Brain microvascular endothelial cell (primary cell): Measurements from ENCODE around the gene BMPR1A.

ENCODE experiments used
- DNase-seq: peaks from one replicate; pipeline ENCODE4 v3.0.0-alpha.2; 2020
- H3K27ac ChIP-seq: fragments of 250-450 bp; sonication (Bioruptor Pico); 2 replicates; pipeline ENCODE4 v1.5.1; 2020; ENCODE audit warnings: mild to moderate bottlenecking, moderate library complexity
- H3K27me3 ChIP-seq: fragments of 250-450 bp; sonication (Bioruptor Pico); replicated peaks from 2 replicates; pipeline ENCODE4 v1.5.1; 2020; ENCODE audit warnings: mild to moderate bottlenecking
- H3K36me3 ChIP-seq: fragments of 250-450 bp; sonication (Bioruptor Pico); replicated peaks from 2 replicates; pipeline ENCODE4 v1.5.1; 2020; ENCODE audit warnings: mild to moderate bottlenecking
- H3K4me3 ChIP-seq: 2 replicates; pipeline ENCODE4 v1.5.1; 2011; ENCODE audit warnings: low read depth, mild to moderate bottlenecking, control low read depth, low read length, moderate library complexity
- in situ Hi-C: cut with HindIII; loops from 2 replicates; pipeline ENCODE4 v1.10.0; 2017; ENCODE audit warnings: low sequenced_read_pairs, low pct_ligation_motif_present
- TF ChIP-seq, protein P1 (sequence below): IDR thresholded peaks from 2 replicates; pipeline ENCODE4 v1.5.1; 2011; ENCODE audit warnings: low read depth, mild to moderate bottlenecking, moderate library complexity, low read length, control low read depth, inconsistent platforms; ENCODE audit errors: missing control alignments

Gene BMPR1A

DNA sequence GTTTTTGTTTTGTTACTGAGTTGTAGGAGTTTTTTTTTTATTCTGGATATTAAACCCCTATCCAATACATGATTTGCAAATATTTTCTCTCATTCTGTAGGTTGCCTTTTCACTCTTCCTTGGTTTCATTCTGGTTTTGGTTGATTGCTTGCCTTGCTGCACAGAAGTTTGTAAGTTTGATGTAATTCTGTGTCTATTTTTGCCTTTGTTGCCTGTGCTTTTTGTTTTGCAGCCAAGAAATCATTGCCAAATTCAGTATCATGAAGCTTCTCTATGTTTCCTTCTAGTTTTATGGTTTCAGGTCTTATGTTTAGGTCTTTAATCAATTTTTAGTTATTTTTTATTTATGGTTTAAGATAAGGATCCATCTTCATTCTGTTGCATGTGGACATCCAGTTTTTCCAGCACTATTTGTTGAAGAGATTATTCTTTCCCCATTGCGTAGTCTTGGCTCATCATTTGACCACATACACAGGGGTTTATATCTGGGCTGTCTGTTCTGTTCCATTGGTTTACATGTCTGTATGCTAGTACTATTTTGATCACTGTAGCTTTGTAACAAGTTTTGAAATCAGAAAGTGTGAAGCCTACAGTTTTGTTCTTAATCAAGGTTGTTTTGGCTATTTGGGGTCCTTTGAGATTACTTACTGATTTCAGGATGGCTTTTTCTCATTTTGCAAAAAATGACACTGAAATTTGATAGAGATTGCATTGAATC lies 26.4 kb downstream of the BMPR1A start:
- H3K27me3 ChIP-seq, result no peaks in the 10 kb centered on the region
- H3K36me3 ChIP-seq, result no peaks in the 10 kb centered on the region
- in situ Hi-C loops, result no loop called here
- DNase-seq, result no peak
- no peak overlapping the region for H3K4me3 ChIP-seq
- TF ChIP-seq, protein P1, sequence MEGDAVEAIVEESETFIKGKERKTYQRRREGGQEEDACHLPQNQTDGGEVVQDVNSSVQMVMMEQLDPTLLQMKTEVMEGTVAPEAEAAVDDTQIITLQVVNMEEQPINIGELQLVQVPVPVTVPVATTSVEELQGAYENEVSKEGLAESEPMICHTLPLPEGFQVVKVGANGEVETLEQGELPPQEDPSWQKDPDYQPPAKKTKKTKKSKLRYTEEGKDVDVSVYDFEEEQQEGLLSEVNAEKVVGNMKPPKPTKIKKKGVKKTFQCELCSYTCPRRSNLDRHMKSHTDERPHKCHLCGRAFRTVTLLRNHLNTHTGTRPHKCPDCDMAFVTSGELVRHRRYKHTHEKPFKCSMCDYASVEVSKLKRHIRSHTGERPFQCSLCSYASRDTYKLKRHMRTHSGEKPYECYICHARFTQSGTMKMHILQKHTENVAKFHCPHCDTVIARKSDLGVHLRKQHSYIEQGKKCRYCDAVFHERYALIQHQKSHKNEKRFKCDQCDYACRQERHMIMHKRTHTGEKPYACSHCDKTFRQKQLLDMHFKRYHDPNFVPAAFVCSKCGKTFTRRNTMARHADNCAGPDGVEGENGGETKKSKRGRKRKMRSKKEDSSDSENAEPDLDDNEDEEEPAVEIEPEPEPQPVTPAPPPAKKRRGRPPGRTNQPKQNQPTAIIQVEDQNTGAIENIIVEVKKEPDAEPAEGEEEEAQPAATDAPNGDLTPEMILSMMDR, result no peak
- H3K27ac ChIP-seq, result no peak overlapping the region

DNA sequence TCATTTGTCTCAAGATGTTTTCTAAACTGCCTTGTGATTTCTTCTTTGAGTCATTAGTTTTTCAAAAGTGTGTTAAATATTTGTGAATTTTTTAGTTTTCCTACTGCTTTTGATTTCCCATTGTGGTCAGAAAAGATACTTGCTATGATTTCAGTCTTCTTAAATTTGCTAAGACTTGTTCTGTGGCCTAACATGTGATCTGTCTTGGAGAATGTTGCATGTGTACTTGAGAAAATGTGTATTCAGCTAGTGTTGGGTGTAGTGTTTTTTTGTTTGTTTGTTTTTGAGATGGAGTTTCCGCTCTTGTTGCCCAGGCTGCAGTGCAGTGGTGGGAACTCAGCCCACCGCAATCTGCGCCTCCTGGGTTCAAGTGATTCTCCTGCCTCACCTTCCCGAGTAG lies 28.6 kb downstream of the BMPR1A start:
- in situ Hi-C loops, result no loop called here
- no peaks in the 10 kb centered on the region for H3K27me3 ChIP-seq
- TF ChIP-seq, protein P1, result no peak
- no peak for DNase-seq
- no peaks in the 10 kb centered on the region for H3K36me3 ChIP-seq
- H3K4me3 ChIP-seq, result no peak overlapping the region
- no peak overlapping the region for H3K27ac ChIP-seq

DNA sequence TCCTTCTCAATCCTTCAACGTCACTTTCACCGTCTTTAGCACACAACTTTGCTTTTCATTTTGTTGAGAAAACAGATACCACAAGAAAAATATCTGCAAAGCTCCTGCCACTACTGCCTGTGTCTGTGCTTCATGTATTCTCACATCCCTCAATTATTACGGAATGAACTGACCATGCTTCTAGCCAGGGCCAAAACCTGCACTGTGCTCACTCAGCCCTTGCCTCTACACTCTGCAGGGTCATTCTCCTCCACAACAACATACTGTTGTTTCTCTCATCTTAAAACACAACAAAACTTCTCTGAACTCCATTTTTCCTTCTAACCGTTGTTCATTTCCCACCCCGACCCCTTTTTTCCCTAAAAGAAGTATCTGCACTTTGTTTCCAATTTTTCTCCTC lies 29.5 kb downstream of the BMPR1A start:
- TF ChIP-seq, protein P1, result no peak
- H3K27ac ChIP-seq, result no peak overlapping the region
- H3K4me3 ChIP-seq, result no peak overlapping the region
- DNase-seq, result no peak
- in situ Hi-C loops, result no loop called here
- H3K27me3 ChIP-seq, result no peaks in the 10 kb centered on the region
- H3K36me3 ChIP-seq, result no peaks in the 10 kb centered on the region

DNA sequence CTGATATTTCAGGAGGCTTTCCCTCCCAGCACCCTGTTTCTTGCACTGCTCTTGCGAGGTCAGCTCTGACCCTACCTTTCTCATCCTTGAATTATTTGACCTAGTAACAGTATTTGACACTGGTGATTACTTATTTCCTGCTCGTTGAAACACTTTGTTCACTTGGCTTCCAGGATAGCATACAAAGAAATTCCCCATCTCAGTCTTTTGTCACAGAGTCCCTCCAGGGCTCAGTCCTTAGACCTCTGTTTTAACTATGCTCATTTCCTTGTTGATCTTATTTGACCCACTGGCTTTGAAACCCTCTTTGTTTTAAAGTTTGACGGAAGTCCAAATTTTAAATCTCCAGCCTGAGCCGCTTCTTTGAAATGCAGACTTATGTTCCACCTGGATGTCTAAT lies 29.9 kb downstream of the BMPR1A start:
- DNase-seq, result no peak
- in situ Hi-C loops, result no loop called here

DNA sequence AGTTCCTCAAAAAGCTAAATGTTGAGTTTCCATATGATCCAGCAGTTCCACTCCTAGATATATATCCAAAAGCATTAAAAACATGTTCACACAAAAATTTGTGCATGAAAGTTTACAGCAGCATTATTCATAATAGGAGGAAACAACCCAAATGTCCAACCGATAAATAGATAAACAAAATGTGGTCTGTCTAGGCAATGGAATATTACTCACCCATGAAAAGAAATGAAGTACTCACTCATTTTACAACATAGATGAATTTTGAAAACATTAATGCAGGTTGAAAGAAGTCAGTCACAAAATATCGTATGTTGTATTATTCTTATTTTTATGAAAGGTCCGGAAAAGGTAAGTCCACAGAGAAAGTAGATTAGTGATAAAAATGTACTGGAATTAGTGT lies 34.0 kb downstream of the BMPR1A start:
- TF ChIP-seq, protein P1, result no peak
- in situ Hi-C loops, result no loop called here
- no peak for DNase-seq
- H3K4me3 ChIP-seq, result no peak overlapping the region
- H3K27me3 ChIP-seq, result no peaks in the 10 kb centered on the region
- no peak overlapping the region for H3K27ac ChIP-seq
- H3K36me3 ChIP-seq, result no peaks in the 10 kb centered on the region

More for the DNA sequence above, 29.9 kb downstream of the BMPR1A start:
- Histone ChIP-seq H3K27ac (no peak overlapping the region), H3K27me3 (no peaks in the 10 kb centered on the region), H3K4me3 (no peak overlapping the region), H3K36me3 (no peaks in the 10 kb centered on the region)
- TF ChIP-seq, protein P1, result no peak
